Prostate gland (tissue), 2 donors: ENCODE results near the gene SYMPK. TPM values are rescaled to one million over a fixed set of nuclear protein-coding genes. Genes with fewer than 3 reads are reported as not detected.

Experiments used
- DNase-seq: peaks from one replicate; pipeline ENCODE4 v3.0.0-alpha.2; 2019; ENCODE audit warnings: low spot score
- H3K27ac ChIP-seq, 2 donors: fragments of 200-600 bp; sonication (generic); 2 replicates each; pipeline ENCODE4 v1.5.1; 2017 to 2019
- H3K27me3 ChIP-seq: fragments of 200-600 bp; sonication (generic); replicated peaks from 2 replicates; pipeline ENCODE4 v1.5.1; 2019; ENCODE audit not compliant: insufficient read depth
- H3K36me3 ChIP-seq, 2 donors: fragments of 200-600 bp; sonication (generic); 1 replicate in 1 of 2; 2 replicates in 1 of 2; pipeline versions ENCODE4 v1.5.1 to v1.8.1; 2017 to 2019
- H3K4me1 ChIP-seq: fragments of 200-600 bp; sonication (generic); replicated peaks from 2 replicates; pipeline ENCODE4 v1.5.1; 2019
- H3K4me3 ChIP-seq, 2 donors: fragments of 200-600 bp; sonication (generic); 2 replicates each; pipeline ENCODE4 v1.5.1; 2017 to 2019
- H3K9me3 ChIP-seq: fragments of 200-600 bp; sonication (generic); 2 replicates; pipeline ENCODE4 v1.5.1; 2017
- CTCF ChIP-seq, 4 experiments: fragments of 200-600 bp in 2 of 4; fragments of 450-650 bp in 2 of 4; sonication (generic) in 2 of 4; IDR thresholded peaks; 1 replicate in 3 of 4; 2 replicates in 1 of 4; pipeline ENCODE4 v1.5.1; 2016 to 2019; ENCODE audit warnings: antibody characterized with exemption in 4 of 4, mild to moderate bottlenecking in 2 of 4, moderate library complexity in 2 of 4
- POLR2A ChIP-seq: fragments of 450-650 bp; IDR thresholded peaks from one replicate; pipeline ENCODE4 v1.6.1; 2016; ENCODE audit warnings: antibody characterized with exemption, mild to moderate bottlenecking
- POLR2AphosphoS5 ChIP-seq: sonication (generic); formaldehyde crosslinking; IDR thresholded peaks from one replicate; pipeline ENCODE4 v1.6.1; 2017; ENCODE audit warnings: antibody characterized with exemption
- WGBS: methylation state at CpG from one replicate; pipeline ENCODE4 v1.1.5; 2018; 5-methylcytosine and 5-hydroxymethylcytosine counted together
- intact Hi-C: fragments of 100-400 bp; cut with DNase I; formaldehyde crosslinking; loops from one replicate; pipeline ENCODE4 v1.14.2; 2022
- total RNA-seq, 2 donors: library from RNA; depleted of rRNA; stranded (reverse); fragments of >200 nt; gene quantifications; one replicate each; pipeline ENCODE4 v1.1.0, GENCODE V29; 2016

SYMPK gene
- total RNA-seq, 2 donors from 2014 or later: 76.4 to 104 TPM

GRCh38 chr19:45890877-45891276, 27.9 kb upstream of the SYMPK start:
- no peak for TF ChIP-seq POLR2AphosphoS5
- no peak for TF ChIP-seq POLR2A
- no peak for TF ChIP-seq CTCF (IDR thresholded peaks at IDR 0.05)
- Histone ChIP-seq H3K27ac (no peak overlapping the region), H3K4me1 (no peaks in the 10 kb centered on the region), H3K27me3 (no peaks in the 10 kb centered on the region), H3K36me3 (no peaks in the 10 kb centered on the region), H3K4me3 (no peak overlapping the region), H3K9me3 (no peaks in the 10 kb centered on the region)
- WGBS: 86% methylated on average over 15 of the region's 17 CpGs
- DNase-seq: no peak
- intact Hi-C loops: no loop called here

GRCh38 chr19:45889210-45889885, 26.4 kb upstream of the SYMPK start:
- intact Hi-C loops: loop anchor here (10.0 kb wide), 1 partner anchor 125 kb away; no protein-coding TSS in a partner anchor
- Histone ChIP-seq H3K9me3 (no peaks in the 10 kb centered on the region), H3K4me1 (peaks cover 10% of the 10 kb centered on the region), H3K27ac (no peak overlapping the region), H3K4me3 (no peak overlapping the region), H3K36me3 (no peaks in the 10 kb centered on the region), H3K27me3 (no peaks in the 10 kb centered on the region)
- DNase-seq: no peak
- WGBS: 69% methylated on average over 6 of the region's 6 CpGs
- TF ChIP-seq POLR2AphosphoS5 (no peak), POLR2A (no peak)

GRCh38 chr19:45887200-45887710, 24.3 kb upstream of the SYMPK start:
- Histone ChIP-seq H3K9me3 (no peaks in the 10 kb centered on the region), H3K36me3 (no peaks in the 10 kb centered on the region), H3K4me1 (peaks cover 24% of the 10 kb centered on the region), H3K27ac (peak overlapping the region; percentile 60 to 92), H3K27me3 (no peaks in the 10 kb centered on the region), H3K4me3 (peak overlapping the region; percentile 82 to 84)
- TF ChIP-seq POLR2A: no peak
- no peak for TF ChIP-seq POLR2AphosphoS5
- no peak for TF ChIP-seq CTCF (IDR thresholded peaks at IDR 0.05)
- 25% methylated on average over 10 of the region's 10 CpGs for WGBS
- intact Hi-C loops: loop anchor here (2.0 to 10.0 kb wide), 2 partner anchors 24 to 128 kb away; partner anchors contain the start of gene SYMPK
- no peak for DNase-seq

GRCh38 chr19:45886427-45887199, 23.7 kb upstream of the SYMPK start:
- Histone ChIP-seq H3K4me1 (peaks cover 24% of the 10 kb centered on the region), H3K27me3 (no peaks in the 10 kb centered on the region), H3K4me3 (peak overlapping the region; percentile 82 to 84), H3K27ac (peak overlapping the region; percentile 60 to 92), H3K9me3 (no peaks in the 10 kb centered on the region), H3K36me3 (no peaks in the 10 kb centered on the region)
- TF ChIP-seq POLR2AphosphoS5 (peak; percentile 98), CTCF (IDR thresholded peaks at IDR 0.05) (no peak)
- intact Hi-C loops: loop anchor here (2.0 to 10.0 kb wide), 2 partner anchors 24 to 128 kb away; partner anchors contain the start of gene SYMPK
- DNase-seq: peak; percentile 88
- 1% methylated on average over 32 of the region's 32 CpGs for WGBS
